SK-N-SH treated with all-trans-retinoic acid at 6 μM for 48 hours (cell line): ENCODE measurements around the gene SMO.

Experiments
- ATAC-seq: fragments of 200-7000 bp; cut with Tn5 transposase; 3 replicates; pipeline ENCODE4 v1.9.1; 2020; ENCODE audit warnings: mild to moderate bottlenecking, moderate library complexity
- ARNTL ChIP-seq: fragments of 450-650 bp; formaldehyde crosslinking; IDR thresholded peaks from 2 replicates; pipeline ENCODE4 v1.5.0; 2020; ENCODE audit warnings: low read depth, mild to moderate bottlenecking, moderate library complexity, borderline replicate concordance
- CSDC2 ChIP-seq: fragments of 250-450 bp; sonication (Bioruptor Pico); IDR thresholded peaks from 2 replicates; pipeline ENCODE4 v1.5.0; 2020; ENCODE audit warnings: mild to moderate bottlenecking, moderate library complexity
- CSRNP3 ChIP-seq: fragments of 250-450 bp; sonication (Bioruptor Pico); IDR thresholded peaks from 2 replicates; pipeline ENCODE4 v1.5.1; 2021; ENCODE audit warnings: mild to moderate bottlenecking, moderate library complexity
- ESRRG ChIP-seq: fragments of 250-450 bp; sonication (Bioruptor Pico); IDR thresholded peaks from 2 replicates; pipeline ENCODE4 v1.6.1; 2021; ENCODE audit warnings: mild to moderate bottlenecking
- GLIS3 ChIP-seq: fragments of 250-450 bp; sonication (Bioruptor Pico); IDR thresholded peaks from 2 replicates; pipeline ENCODE4 v1.5.0; 2020; ENCODE audit warnings: mild to moderate bottlenecking, moderate library complexity
- ISL1 ChIP-seq: fragments of 250-450 bp; sonication (Bioruptor Pico); IDR thresholded peaks from 2 replicates; pipeline ENCODE4 v2.1.2; 2022; ENCODE audit warnings: mild to moderate bottlenecking, moderate library complexity
- OSR1 ChIP-seq: fragments of 250-450 bp; sonication (Bioruptor Pico); IDR thresholded peaks from 2 replicates; pipeline ENCODE4 v1.8.0; 2022; ENCODE audit warnings: moderate library complexity, mild to moderate bottlenecking, inconsistent platforms
- PATZ1 ChIP-seq: fragments of 250-450 bp; sonication (Bioruptor Pico); IDR thresholded peaks from 2 replicates; pipeline ENCODE4 v1.8.0; 2020; ENCODE audit warnings: mild to moderate bottlenecking, moderate library complexity, borderline replicate concordance
- POU6F1 ChIP-seq: fragments of 250-450 bp; sonication (Bioruptor Pico); IDR thresholded peaks from 2 replicates; pipeline ENCODE4 v1.8.0; 2021; ENCODE audit warnings: low read depth, mild to moderate bottlenecking, moderate library complexity, borderline replicate concordance
- RARB ChIP-seq: fragments of 250-450 bp; sonication (Bioruptor Pico); IDR thresholded peaks from 2 replicates; pipeline ENCODE4 v1.8.0; 2021; ENCODE audit warnings: mild to moderate bottlenecking, moderate library complexity
- TCF4 ChIP-seq: fragments of 250-450 bp; sonication (Bioruptor Pico); IDR thresholded peaks from 2 replicates; pipeline ENCODE4 v1.8.0; 2021; ENCODE audit warnings: mild to moderate bottlenecking, moderate library complexity, borderline replicate concordance
- TOX ChIP-seq: fragments of 250-450 bp; sonication (Bioruptor Pico); IDR thresholded peaks from 2 replicates; pipeline ENCODE4 v1.8.0; 2021; ENCODE audit warnings: mild to moderate bottlenecking, moderate library complexity, borderline replicate concordance
- TSHZ2 ChIP-seq: fragments of 250-450 bp; sonication (Bioruptor Pico); IDR thresholded peaks from 2 replicates; pipeline ENCODE4 v1.5.0; 2020; ENCODE audit warnings: mild to moderate bottlenecking, moderate library complexity
- ZC3H10 ChIP-seq: fragments of 250-450 bp; sonication (Bioruptor Pico); IDR thresholded peaks from 2 replicates; pipeline ENCODE4 v1.5.1; 2021; ENCODE audit warnings: mild to moderate bottlenecking, moderate library complexity
- ZFP3 ChIP-seq: fragments of 250-450 bp; sonication (Bioruptor Pico); IDR thresholded peaks from 2 replicates; pipeline ENCODE4 v1.5.0; 2020; ENCODE audit warnings: mild to moderate bottlenecking, moderate library complexity
- ZFP30 ChIP-seq: fragments of 450-650 bp; formaldehyde crosslinking; IDR thresholded peaks from 2 replicates; pipeline ENCODE4 v1.5.0; 2022; ENCODE audit warnings: mild to moderate bottlenecking, moderate library complexity
- ZNF565 ChIP-seq: fragments of 450-650 bp; formaldehyde crosslinking; conservative IDR thresholded peaks from 2 replicates; pipeline ENCODE4 v1.5.0; 2020; ENCODE audit warnings: low read depth, mild to moderate bottlenecking, moderate library complexity
- ZNF70 ChIP-seq: fragments of 450-650 bp; formaldehyde crosslinking; IDR thresholded peaks from 2 replicates; pipeline ENCODE4 v1.5.0; 2020; ENCODE audit warnings: mild to moderate bottlenecking, moderate library complexity
- ZNF8 ChIP-seq: fragments of 450-650 bp; formaldehyde crosslinking; IDR thresholded peaks from 2 replicates; pipeline ENCODE4 v1.5.0; 2020; ENCODE audit warnings: mild to moderate bottlenecking, moderate library complexity

The SMO gene

GRCh38 chr7:129224251-129225205 lies 36.1 kb downstream of the SMO start, which contains the start of gene AHCYL2:
Gene AHCYL2 (plus strand): TSS chr7:129225030.
- ATAC-seq = peak; percentile 96
- TF ChIP-seq ZFP30 (no peak), TOX (CRISPR knock-in tag) (no peak), ARNTL (CRISPR knock-in tag) (no peak), TSHZ2 (peak; percentile 96), RARB (no peak), ZFP3 (CRISPR knock-in tag) (peak; percentile 76), GLIS3 (CRISPR knock-in tag) (peak; percentile 52; the same call in 1 of the 2 replicates), POU6F1 (CRISPR knock-in tag) (no peak), ZNF565 (0 out of 2 replicates have a peak, but pooled peaks have one; percentile 19)

- ATAC-seq = peak; percentile 64
- TF ChIP-seq ZFP3 (CRISPR knock-in tag) (0 out of 2 replicates have a peak, but pooled peaks have one; percentile 38), ZNF70 (CRISPR knock-in tag) (no peak)
These were observed 36.9 kb downstream of the SMO start for GRCh38 chr7:129225206-129225930.

GRCh38 chr7:129225931-129226572 lies 37.6 kb downstream of the SMO start:
- ATAC-seq = peak; percentile 7; the same call in 2 of the 3 replicates
- TF ChIP-seq OSR1 (CRISPR knock-in tag) (no peak), ARNTL (CRISPR knock-in tag) (no peak), ZNF8 (CRISPR knock-in tag) (no peak), PATZ1 (CRISPR knock-in tag) (no peak), ZC3H10 (no peak), ZNF70 (CRISPR knock-in tag) (no peak), CSDC2 (CRISPR knock-in tag) (no peak), ESRRG (CRISPR knock-in tag) (no peak), ZNF565 (no peak), CSRNP3 (CRISPR knock-in tag) (no peak), TCF4 (no peak), TSHZ2 (no peak), ISL1 (CRISPR knock-in tag) (no peak)
